GM19035 (cell line): ENCODE results near the gene ADRM1.

Experiments used
- ATAC-seq: cut with Tn5 transposase; IDR thresholded peaks from one replicate; pipeline ENCODE4 v1.9.1; 2021; ENCODE audit not compliant: unreplicated experiment

The ADRM1 gene

GRCh38 chr20:62280303-62280702 lies 22.5 kb upstream of the ADRM1 start:
- no peak for ATAC-seq

DNA sequence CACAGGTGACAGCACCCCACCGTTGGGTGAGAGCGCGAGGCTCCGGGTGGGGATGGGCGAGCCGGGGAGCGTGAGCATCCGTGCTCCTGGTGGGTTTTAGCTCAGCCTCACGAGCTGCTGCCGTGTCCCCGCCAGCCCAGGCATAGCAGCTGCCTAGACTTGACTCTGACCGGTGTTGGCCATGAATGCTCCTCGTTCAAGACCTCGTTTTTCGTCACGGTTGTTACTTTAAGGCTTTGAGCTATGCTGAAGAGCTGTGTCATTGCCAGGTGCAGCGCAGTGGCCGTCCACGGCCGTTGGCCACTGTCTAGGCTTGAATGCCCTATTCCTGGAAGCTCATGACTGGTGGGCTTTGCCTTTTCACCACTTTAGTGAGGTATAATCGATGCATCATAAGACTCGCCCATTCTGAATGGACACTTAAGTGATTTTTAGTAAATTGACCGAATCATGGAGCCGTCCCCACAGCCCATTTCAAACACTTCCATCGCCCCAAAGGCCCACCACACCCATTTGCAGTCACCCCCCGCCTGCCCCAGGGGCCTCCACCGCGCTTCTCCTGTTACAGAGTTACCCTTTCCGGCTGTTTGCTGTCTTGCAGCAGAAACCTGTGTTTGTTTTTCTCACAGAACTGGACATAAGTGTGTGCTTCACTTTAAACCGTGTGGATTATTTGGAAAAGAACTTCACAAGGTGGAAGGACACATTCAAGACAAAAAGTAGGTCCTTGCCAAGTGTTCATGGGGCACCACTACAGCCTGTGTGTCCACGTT lies 21.4 kb upstream of the ADRM1 start:
- no peak for ATAC-seq

DNA sequence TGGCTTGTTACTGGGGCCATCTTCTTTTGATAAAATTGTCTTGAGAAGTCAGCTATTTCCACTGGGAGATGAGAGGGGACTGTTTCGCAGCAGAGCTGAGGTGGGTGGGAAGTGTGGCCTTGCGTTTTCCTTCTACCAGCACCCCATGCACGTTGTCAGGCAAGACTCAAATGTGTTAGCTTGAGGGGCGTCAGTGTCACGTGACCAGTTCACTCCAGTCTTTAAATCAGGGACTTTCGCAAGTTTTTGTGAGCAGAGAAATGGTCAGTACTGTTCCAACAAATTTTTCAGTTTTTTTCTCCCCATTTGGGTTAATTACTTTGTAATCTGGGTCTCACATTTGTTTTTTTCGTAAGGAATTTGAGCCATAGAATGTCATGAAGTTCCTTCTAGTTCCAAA lies 20.7 kb upstream of the ADRM1 start:
- no peak for ATAC-seq

DNA sequence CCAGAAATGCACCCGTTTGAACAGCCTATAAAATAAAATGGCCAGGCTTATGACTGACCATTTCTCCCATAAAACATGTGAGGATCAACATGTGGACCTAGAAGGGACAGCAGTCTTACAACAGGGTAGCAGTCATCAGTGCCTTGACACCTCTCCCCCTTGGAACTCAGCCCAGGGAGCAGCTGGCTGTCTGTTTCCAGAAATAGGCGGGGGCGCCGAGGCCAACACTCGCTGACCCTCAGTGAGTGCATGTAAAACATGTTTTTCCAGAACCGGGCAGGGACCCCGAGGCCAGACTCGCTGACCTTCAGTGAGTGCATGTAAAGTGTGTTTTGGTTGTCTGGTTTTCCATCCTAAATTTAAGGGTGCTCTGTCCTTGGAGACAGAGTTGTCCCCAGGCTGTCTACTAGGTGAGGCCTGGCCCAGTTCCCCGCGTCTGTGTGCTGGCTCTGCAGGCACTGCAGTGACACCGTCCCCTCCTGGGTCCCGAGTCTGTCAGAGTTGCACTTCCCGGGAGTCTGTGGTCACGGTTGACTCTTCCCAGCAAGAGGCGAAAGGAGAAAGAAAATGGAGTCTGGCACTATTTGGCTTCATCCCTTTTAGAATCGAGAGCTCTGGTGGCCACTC lies 19.8 kb upstream of the ADRM1 start:
- no peak for ATAC-seq

DNA sequence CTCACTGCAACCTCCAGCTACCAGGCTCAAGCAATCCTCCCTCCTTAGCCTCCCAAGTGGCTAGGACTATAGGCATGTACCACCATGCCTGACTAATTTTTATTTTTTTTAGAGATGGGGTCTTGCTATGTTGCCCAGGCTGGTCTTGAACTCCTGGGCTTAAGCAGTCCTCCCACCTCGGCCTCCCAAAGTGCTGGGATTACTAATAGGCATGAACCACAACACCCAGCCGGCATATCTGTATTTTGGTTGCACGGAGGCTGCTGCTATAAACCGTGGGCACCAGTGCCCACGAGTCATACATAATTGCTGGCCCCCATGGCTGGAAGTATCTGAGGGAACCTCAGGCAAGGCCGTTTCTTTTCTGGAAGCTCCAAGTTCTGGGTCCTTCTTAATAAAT lies 18.3 kb upstream of the ADRM1 start:
- ATAC-seq = no peak

GRCh38 chr20:62285151-62285550 lies 17.6 kb upstream of the ADRM1 start:
- no peak for ATAC-seq

DNA sequence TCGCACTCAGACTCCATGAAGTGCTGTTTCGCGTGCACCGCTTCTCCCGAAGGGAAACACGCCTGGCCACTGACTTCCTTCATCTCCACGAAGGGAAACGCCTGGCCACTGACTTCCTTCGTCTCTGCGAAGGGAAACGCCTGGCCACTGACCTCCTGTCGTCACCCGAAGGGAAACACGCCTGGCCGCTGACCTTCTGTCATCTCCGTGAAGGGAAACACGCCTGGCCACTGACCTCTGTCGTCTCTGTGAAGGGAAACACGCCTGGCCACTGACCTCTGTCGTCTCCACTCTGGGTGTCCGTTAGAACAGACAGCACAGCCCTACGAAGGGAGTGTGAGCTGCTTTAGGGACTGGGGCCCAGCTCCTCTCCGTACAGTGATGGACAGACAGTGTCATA lies 17.1 kb upstream of the ADRM1 start:
- no peak for ATAC-seq

GRCh38 chr20:62286493-62287064 lies 16.2 kb upstream of the ADRM1 start:
- no peak for ATAC-seq

DNA sequence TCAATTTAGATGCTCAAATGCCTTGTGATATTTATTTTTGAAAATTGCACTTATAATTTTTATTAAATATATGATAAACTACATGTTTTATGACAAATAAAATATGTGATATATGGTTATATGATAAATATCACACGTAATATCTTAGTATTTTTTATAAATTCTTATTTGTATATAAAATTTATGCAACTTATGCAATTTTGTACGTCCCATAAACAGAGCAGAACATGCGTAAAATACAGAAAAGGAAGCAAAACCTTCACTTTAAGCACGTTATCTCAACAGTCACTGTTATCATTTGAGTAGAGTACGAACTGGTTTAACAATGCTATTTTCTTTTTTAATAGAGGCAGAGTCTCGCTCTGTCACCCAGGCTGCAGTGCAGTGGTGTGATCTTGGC lies 15.7 kb upstream of the ADRM1 start:
- ATAC-seq = no peak

GRCh38 chr20:62287759-62288534 lies 14.8 kb upstream of the ADRM1 start:
- no peak for ATAC-seq

- no peak for ATAC-seq
Measured at GRCh38 chr20:62288535-62289105, 14.2 kb upstream of the ADRM1 start.

- no peak for ATAC-seq
Measured at GRCh38 chr20:62289131-62289530, 13.7 kb upstream of the ADRM1 start.

GRCh38 chr20:62289898-62290297 lies 12.9 kb upstream of the ADRM1 start:
- ATAC-seq = no peak

DNA sequence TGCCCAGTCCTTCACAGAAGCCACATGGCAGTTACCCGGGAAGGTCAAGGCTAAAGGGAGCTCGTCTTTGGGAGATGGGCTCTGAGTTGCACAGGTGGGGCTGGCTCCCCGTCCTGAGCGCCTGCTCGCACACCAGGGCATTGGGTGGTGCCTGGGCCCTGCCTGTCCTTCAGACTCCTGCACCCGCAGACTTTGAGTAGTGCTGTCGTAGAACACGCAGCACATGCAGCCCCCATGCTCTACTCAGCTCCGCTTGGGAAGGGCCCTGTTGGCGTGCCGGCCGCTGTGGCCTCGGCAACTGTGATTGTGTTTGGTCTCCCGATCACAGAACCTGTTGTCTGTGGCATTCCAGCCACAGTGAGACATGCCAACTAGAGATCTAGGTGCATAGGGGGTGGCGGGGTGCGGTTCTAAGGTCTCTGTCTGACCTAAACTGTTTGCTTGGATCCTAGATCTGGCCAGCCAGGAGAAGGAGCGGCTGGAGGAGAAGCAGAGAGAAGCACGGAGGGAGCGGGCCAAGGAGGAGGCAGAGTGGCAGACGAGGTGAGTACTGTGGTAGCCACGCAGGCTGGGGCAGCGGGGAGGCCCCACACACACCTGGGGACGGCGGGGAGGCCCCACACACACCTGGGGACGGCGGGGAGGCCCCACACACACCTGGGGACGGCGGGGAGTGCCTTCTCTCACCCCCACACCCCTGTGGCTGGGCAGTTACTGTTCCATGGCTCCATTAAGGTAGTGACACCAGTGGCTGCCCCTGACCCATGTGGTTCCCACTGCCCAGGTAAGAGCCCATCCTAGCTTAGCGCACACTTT lies 11.3 kb upstream of the ADRM1 start:
- no peak for ATAC-seq

DNA sequence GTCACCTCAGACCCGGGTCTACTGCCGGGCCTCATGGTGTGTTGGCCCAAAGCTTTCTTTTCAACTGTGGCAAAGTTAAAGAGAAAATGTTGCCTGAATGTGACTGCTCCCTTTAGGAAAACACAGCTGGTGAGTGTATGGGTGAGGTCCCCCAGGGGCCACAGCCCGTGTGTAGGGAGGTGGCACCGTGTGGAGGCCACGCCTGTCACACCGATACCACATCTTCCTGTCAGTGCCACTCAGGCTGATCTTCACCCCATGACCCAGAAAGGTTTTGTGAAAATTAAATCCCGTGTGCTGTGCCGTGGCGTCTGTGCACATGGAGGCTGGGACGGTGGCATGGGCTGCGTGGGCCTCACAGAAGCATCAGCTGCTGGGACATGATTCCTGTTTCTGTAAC lies 10.7 kb upstream of the ADRM1 start:
- no peak for ATAC-seq

GRCh38 chr20:62293111-62293784 lies 9.5 kb upstream of the ADRM1 start:
- no peak for ATAC-seq

GRCh38 chr20:62293946-62294345 lies 8.9 kb upstream of the ADRM1 start:
- ATAC-seq = no peak

GRCh38 chr20:62294516-62294915 lies 8.3 kb upstream of the ADRM1 start:
- ATAC-seq = no peak

DNA sequence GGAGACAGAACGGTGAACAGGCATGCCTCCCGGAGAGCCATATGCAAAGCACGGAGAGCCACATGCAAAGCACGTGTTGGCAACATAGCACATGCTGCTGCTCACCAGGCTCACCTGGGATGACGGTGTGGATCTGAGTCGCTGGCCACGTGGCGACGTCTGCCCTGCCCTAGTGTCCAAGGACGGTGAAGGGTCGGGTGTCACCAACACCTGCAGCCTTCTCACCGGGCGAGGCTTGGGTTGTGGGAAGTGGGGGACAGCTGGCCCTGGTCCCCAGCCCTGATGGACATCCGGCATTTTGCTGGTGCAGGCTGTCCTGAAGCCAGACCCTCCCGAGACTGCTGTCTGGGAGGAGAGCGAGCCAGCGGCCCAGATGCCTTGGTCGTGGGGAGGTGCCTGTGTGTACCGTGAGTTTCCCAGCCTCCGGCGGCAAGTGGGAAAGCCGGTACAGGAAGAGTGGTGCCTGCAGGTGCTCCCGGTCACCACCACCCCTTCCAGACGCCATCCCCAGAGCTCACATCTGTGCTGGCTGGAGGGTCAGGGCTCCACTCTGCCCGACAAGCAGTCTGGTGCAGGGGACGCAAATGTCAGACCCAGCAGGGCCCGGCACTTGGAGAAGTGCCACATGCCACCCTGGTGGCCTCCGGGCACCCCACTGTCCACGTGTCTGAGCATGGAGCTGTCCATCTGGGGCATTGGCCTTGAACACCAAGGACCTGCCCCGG lies 5.9 kb upstream of the ADRM1 start:
- ATAC-seq = no peak
